H1 (cell line): ENCODE measurements around the gene DKK2. TPM values are rescaled to one million over a fixed set of nuclear protein-coding genes. Genes with fewer than 3 reads are reported as not detected.

ENCODE experiments used
- ASH2L ChIP-seq: fragments of 200-600, 300-600 bp; sonication (generic); IDR thresholded peaks from one replicate; pipeline ENCODE4 v1.7.1; 2017; ENCODE audit warnings: low read length
- BRCA1 ChIP-seq: IDR thresholded peaks from 2 replicates; pipeline ENCODE4 v1.6.1; 2012; ENCODE audit warnings: low read depth, low read length, improper control_type of control experiment
- CTBP2 ChIP-seq: IDR thresholded peaks from 2 replicates; pipeline ENCODE4 v1.7.0; 2011; ENCODE audit warnings: borderline replicate concordance, mild to moderate bottlenecking, moderate library complexity, mixed read lengths, low read length; ENCODE audit not compliant: insufficient read depth, insufficient read length
- EGR1 ChIP-seq: IDR thresholded peaks from 2 replicates; pipeline ENCODE4 v1.6.1; 2011; ENCODE audit warnings: low read depth, low read length, borderline replicate concordance
- EP300 ChIP-seq, 2 experiments: IDR thresholded peaks; 1 replicate in 1 of 2; 2 replicates in 1 of 2; pipeline ENCODE4 v1.6.1; 2011 to 2012; ENCODE audit warnings: low read depth in 2 of 2, low read length in 2 of 2, mild to moderate bottlenecking in 2 of 2, borderline replicate concordance in 1 of 2, inconsistent platforms in 1 of 2, moderate library complexity in 1 of 2
- JUN ChIP-seq: IDR thresholded peaks from 2 replicates; pipeline ENCODE4 v1.6.1; 2011; ENCODE audit warnings: low read depth, mild to moderate bottlenecking, improper control_type of control experiment, low read length
- KDM4A ChIP-seq: IDR thresholded peaks from one replicate; pipeline ENCODE4 v1.7.1; 2012; ENCODE audit warnings: low read depth, mild to moderate bottlenecking, moderate library complexity, low read length, inconsistent platforms; ENCODE audit not compliant: severe bottlenecking
- PHF8 ChIP-seq: fragments of 200-600 bp; sonication (generic); conservative IDR thresholded peaks from 2 replicates; pipeline ENCODE4 v1.7.1; 2012; ENCODE audit warnings: low read depth, mild to moderate bottlenecking, inconsistent platforms, low read length, moderate library complexity
- RAD21 ChIP-seq, 2 experiments: IDR thresholded peaks in 1 of 2; conservative IDR thresholded peaks in 1 of 2; 2 replicates each; pipeline ENCODE4 v1.6.1; 2011; ENCODE audit warnings: low read depth in 2 of 2, low read length in 2 of 2, improper control_type of control experiment in 1 of 2, inconsistent platforms in 1 of 2, mild to moderate bottlenecking in 1 of 2, moderate library complexity in 1 of 2
- SIRT6 ChIP-seq: IDR thresholded peaks from one replicate; pipeline ENCODE4 v1.7.1; 2012; ENCODE audit warnings: low read length, inconsistent platforms
- SIX5 ChIP-seq: IDR thresholded peaks from 2 replicates; pipeline ENCODE4 v1.6.1; 2011; ENCODE audit warnings: mild to moderate bottlenecking, low read depth, low read length
- SP4 ChIP-seq: IDR thresholded peaks from 2 replicates; pipeline ENCODE4 v1.6.1; 2012; ENCODE audit warnings: low read length, inconsistent platforms
- SUZ12 ChIP-seq: fragments of 200-600 bp; sonication (generic); IDR thresholded peaks from 2 replicates; pipeline ENCODE4 v1.6.1; 2012; ENCODE audit warnings: mild to moderate bottlenecking, inconsistent platforms, low read length, moderate library complexity, mixed read lengths
- polyA plus RNA-seq, 7 experiments: library from polyadenylated mRNA; depleted of rRNA in 3 of 7; stranded (reverse) in 5 of 7; unstranded in 2 of 7; fragments of >200 nt in 5 of 7; fragments of 200-250 nt in 2 of 7; gene quantifications; 1 replicate in 5 of 7; 2 replicates in 1 of 7; 4 replicates in 1 of 7; pipeline versions ENCODE4 v1.2.1 to v1.2.3, GENCODE V29; 2011 to 2013; ENCODE audit warnings: missing spikeins in 2 of 7, mixed read lengths in 2 of 7
- total RNA-seq: library from RNA; stranded (reverse); fragmentation: NEBNext Ultra II Directional; extraction: Animal tissue kit (Norgen Biotek cat#: 25700); gene quantifications from 2 replicates; pipeline ENCODE4 v1.2.1, GENCODE V29; 2021
- TF ChIP-seq, protein P1 (sequence below): IDR thresholded peaks from 2 replicates; pipeline ENCODE4 v1.6.1; 2012; ENCODE audit warnings: low read length, inconsistent platforms
- TF ChIP-seq, protein P2 (sequence below): IDR thresholded peaks from 2 replicates; pipeline ENCODE4 v1.6.1; 2012; ENCODE audit warnings: inconsistent platforms

Gene DKK2
- total and polyA plus RNA-seq, 2 of the 8 experiments (the other 6 are each of a cell fraction or from before 2014, with no cell fraction given) = 0.09 to 0.13 TPM

DNA sequence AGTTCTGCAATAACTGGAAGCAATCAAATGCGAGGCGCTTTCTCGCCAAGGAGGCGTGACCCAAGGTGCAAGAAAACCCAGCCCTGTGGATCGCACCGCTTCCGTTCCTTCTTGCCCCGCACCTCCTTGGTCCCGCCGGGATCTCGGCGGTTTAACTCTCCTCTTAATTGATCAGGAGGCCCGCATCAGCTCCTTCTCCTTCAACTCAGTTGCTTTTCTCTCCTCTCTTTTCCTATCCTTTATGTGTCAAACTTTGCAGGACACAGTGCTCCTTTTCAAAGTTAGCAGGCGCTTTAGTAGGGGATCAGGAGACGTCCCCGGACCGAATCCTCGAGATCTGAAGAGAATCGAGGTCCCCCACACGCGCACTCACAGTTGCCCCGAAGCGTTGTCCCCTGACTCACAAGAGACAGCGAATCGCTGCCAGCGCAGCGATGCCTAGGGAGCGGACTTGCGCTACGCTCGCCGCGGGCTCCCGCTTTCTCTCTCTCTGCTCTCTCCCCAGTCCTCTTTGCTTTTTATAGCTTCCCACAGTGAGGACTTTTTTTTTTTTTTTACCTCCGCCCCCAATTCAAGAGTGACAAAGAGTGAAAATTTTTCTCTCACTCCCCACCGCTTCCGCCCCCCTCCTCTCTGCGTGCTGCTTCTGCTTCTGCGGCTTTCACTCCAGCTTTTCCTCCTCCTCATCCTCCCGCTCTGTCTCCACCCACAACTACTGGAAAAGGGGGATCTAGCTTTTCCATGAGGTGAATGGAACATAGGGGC, at the start of gene DKK2 (continued):
- TF ChIP-seq SUZ12 = no peak; the same call in 1 of the 2 replicates
- no peak for TF ChIP-seq SP4
- TF ChIP-seq, protein P1, sequence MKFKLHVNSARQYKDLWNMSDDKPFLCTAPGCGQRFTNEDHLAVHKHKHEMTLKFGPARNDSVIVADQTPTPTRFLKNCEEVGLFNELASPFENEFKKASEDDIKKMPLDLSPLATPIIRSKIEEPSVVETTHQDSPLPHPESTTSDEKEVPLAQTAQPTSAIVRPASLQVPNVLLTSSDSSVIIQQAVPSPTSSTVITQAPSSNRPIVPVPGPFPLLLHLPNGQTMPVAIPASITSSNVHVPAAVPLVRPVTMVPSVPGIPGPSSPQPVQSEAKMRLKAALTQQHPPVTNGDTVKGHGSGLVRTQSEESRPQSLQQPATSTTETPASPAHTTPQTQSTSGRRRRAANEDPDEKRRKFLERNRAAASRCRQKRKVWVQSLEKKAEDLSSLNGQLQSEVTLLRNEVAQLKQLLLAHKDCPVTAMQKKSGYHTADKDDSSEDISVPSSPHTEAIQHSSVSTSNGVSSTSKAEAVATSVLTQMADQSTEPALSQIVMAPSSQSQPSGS = no peak
- TF ChIP-seq EP300 (IDR thresholded peaks at IDR 0.05; ENCODE audit: borderline replicate concordance in 1 of 2, low read depth in 2 of 2, low read length in 2 of 2) = no peak
- TF ChIP-seq, protein P2, sequence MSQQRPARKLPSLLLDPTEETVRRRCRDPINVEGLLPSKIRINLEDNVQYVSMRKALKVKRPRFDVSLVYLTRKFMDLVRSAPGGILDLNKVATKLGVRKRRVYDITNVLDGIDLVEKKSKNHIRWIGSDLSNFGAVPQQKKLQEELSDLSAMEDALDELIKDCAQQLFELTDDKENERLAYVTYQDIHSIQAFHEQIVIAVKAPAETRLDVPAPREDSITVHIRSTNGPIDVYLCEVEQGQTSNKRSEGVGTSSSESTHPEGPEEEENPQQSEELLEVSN = no peak
- TF ChIP-seq RAD21 (IDR thresholded peaks at IDR 0.05 in 1 of 2, conservative IDR thresholded peaks at IDR 0.05 in 1 of 2; ENCODE audit: low read depth in 2 of 2, low read length in 2 of 2) = no peak
- TF ChIP-seq SIRT6 = no peak
- peak; percentile 56 for TF ChIP-seq CTBP2
- no peak for TF ChIP-seq ASH2L
- peak; percentile 53 for TF ChIP-seq KDM4A
- no peak for TF ChIP-seq EGR1
- no peak for TF ChIP-seq PHF8
- TF ChIP-seq SIX5 = no peak
- TF ChIP-seq BRCA1 = no peak
- TF ChIP-seq JUN = no peak
